Activated CD4-positive, alpha-beta T cell treated with anti-CD3 and anti-CD28 coated beads, Interleukin-2, amount 10 ng/mL, durations not matched to agents 24 days and 14 days (primary cell): ENCODE results near the gene NR5A2. TPM values are rescaled to one million over a fixed set of nuclear protein-coding genes. Genes with fewer than 3 reads are reported as not detected.

Experiments used
- DNase-seq: peaks from one replicate; pipeline ENCODE4 v3.0.0; 2022
- H3K27ac Mint-ChIP-seq: one replicate; pipeline ENCODE4 v1.8.0; 2022; ENCODE audit warnings: mild to moderate bottlenecking, mixed read lengths
- H3K27me3 Mint-ChIP-seq: one replicate; pipeline ENCODE4 v1.8.0; 2022; ENCODE audit warnings: mixed read lengths
- H3K36me3 Mint-ChIP-seq: one replicate; pipeline ENCODE4 v1.8.0; 2022; ENCODE audit warnings: low read depth, mild to moderate bottlenecking, mixed read lengths
- H3K4me1 Mint-ChIP-seq: one replicate; pipeline ENCODE4 v1.8.0; 2021; ENCODE audit warnings: mixed read lengths
- H3K4me3 Mint-ChIP-seq: one replicate; pipeline ENCODE4 v1.8.0; 2022; ENCODE audit warnings: mild to moderate bottlenecking, moderate library complexity, mixed read lengths
- H3K9me3 Mint-ChIP-seq: one replicate; pipeline ENCODE4 v1.8.0; 2021; ENCODE audit warnings: mixed read lengths
- intact Hi-C: fragments of 100-400 bp; cut with micrococcal nuclease; formaldehyde crosslinking; loops from one replicate; pipeline ENCODE4 v1.15.1; 2023
- total RNA-seq: library from RNA; stranded (reverse); gene quantifications from 2 replicates; pipeline ENCODE4 v1.2.3, GENCODE V29; 2022

NR5A2 gene
- total RNA-seq, 1 donor from 2014 or later = not detected

GRCh38 chr1:200206340-200206739 lies 178.8 kb downstream of the NR5A2 start:
- H3K27ac Mint-ChIP-seq = no peak overlapping the region
- peaks cover 8% of the 10 kb centered on the region for H3K27me3 Mint-ChIP-seq
- peaks cover 10% of the 10 kb centered on the region for H3K9me3 Mint-ChIP-seq
- no peak overlapping the region for H3K4me3 Mint-ChIP-seq
- peaks cover 3% of the 10 kb centered on the region for H3K4me1 Mint-ChIP-seq
- intact Hi-C loops = loop anchor here (2.0 kb wide), 1 partner anchor 54 kb away; no protein-coding TSS in a partner anchor
- H3K36me3 Mint-ChIP-seq = no peaks in the 10 kb centered on the region
- DNase-seq = no peak

- no peaks in the 10 kb centered on the region for H3K36me3 Mint-ChIP-seq
- H3K27me3 Mint-ChIP-seq = peaks cover 8% of the 10 kb centered on the region
- no peak overlapping the region for H3K27ac Mint-ChIP-seq
- peaks cover 10% of the 10 kb centered on the region for H3K9me3 Mint-ChIP-seq
- peaks cover 3% of the 10 kb centered on the region for H3K4me1 Mint-ChIP-seq
- H3K4me3 Mint-ChIP-seq = no peak overlapping the region
- DNase-seq = no peak
- intact Hi-C loops = loop anchor here (2.0 kb wide), 1 partner anchor 54 kb away; no protein-coding TSS in a partner anchor
Measured at GRCh38 chr1:200206761-200207160, 179.3 kb downstream of the NR5A2 start.

GRCh38 chr1:200207711-200208126 lies 180.2 kb downstream of the NR5A2 start:
- H3K27me3 Mint-ChIP-seq = peaks cover 8% of the 10 kb centered on the region
- intact Hi-C loops = loop anchor here (2.0 kb wide), 1 partner anchor 55 kb away; no protein-coding TSS in a partner anchor

GRCh38 chr1:200211157-200211556 lies 183.6 kb downstream of the NR5A2 start:
- Mint-ChIP-seq H3K4me3 (no peak overlapping the region), H3K4me1 (peaks cover 3% of the 10 kb centered on the region), H3K27me3 (peaks cover 6% of the 10 kb centered on the region), H3K27ac (no peak overlapping the region), H3K9me3 (peaks cover 8% of the 10 kb centered on the region), H3K36me3 (no peaks in the 10 kb centered on the region)
- no peak for DNase-seq
- intact Hi-C loops = no loop called here

More at GRCh38 chr1:200207711-200208126, 180.2 kb downstream of the NR5A2 start:
- peaks cover 10% of the 10 kb centered on the region for H3K9me3 Mint-ChIP-seq
- H3K27ac Mint-ChIP-seq = no peak overlapping the region
- no peak overlapping the region for H3K4me3 Mint-ChIP-seq
- no peaks in the 10 kb centered on the region for H3K36me3 Mint-ChIP-seq
- no peak for DNase-seq
- H3K4me1 Mint-ChIP-seq = peaks cover 3% of the 10 kb centered on the region

- no peak for DNase-seq
- intact Hi-C loops = no loop called here
- Mint-ChIP-seq H3K4me1 (peaks cover 8% of the 10 kb centered on the region), H3K27ac (no peak overlapping the region), H3K36me3 (no peaks in the 10 kb centered on the region), H3K27me3 (peaks cover 3% of the 10 kb centered on the region), H3K4me3 (no peak overlapping the region), H3K9me3 (peaks cover 5% of the 10 kb centered on the region)
Measured at GRCh38 chr1:200213392-200213791, 185.9 kb downstream of the NR5A2 start.

- H3K27me3 Mint-ChIP-seq = peaks cover 3% of the 10 kb centered on the region
- peaks cover 10% of the 10 kb centered on the region for H3K4me1 Mint-ChIP-seq
- DNase-seq = no peak
- intact Hi-C loops = no loop called here
- no peaks in the 10 kb centered on the region for H3K36me3 Mint-ChIP-seq
- H3K4me3 Mint-ChIP-seq = no peak overlapping the region
- no peak overlapping the region for H3K27ac Mint-ChIP-seq
- H3K9me3 Mint-ChIP-seq = peaks cover 5% of the 10 kb centered on the region
Measured at GRCh38 chr1:200213921-200214320, 186.4 kb downstream of the NR5A2 start.

GRCh38 chr1:200215350-200215749 lies 187.8 kb downstream of the NR5A2 start:
- Mint-ChIP-seq H3K27ac (no peak overlapping the region), H3K27me3 (peaks cover 3% of the 10 kb centered on the region), H3K4me1 (peaks cover 10% of the 10 kb centered on the region), H3K9me3 (peaks cover 5% of the 10 kb centered on the region), H3K36me3 (no peaks in the 10 kb centered on the region), H3K4me3 (no peak overlapping the region)
- DNase-seq = no peak
- intact Hi-C loops = no loop called here

GRCh38 chr1:200217703-200218102 lies 190.2 kb downstream of the NR5A2 start:
- H3K9me3 Mint-ChIP-seq = peaks cover 5% of the 10 kb centered on the region
- H3K27ac Mint-ChIP-seq = no peak overlapping the region
- H3K36me3 Mint-ChIP-seq = no peaks in the 10 kb centered on the region
- H3K4me1 Mint-ChIP-seq = peaks cover 14% of the 10 kb centered on the region
- DNase-seq = peak; percentile 64
- intact Hi-C loops = no loop called here
- H3K4me3 Mint-ChIP-seq = no peak overlapping the region
- H3K27me3 Mint-ChIP-seq = peaks cover 3% of the 10 kb centered on the region

- H3K27ac Mint-ChIP-seq = no peak overlapping the region
- H3K4me3 Mint-ChIP-seq = no peak overlapping the region
- intact Hi-C loops = no loop called here
- no peaks in the 10 kb centered on the region for H3K36me3 Mint-ChIP-seq
- peaks cover 29% of the 10 kb centered on the region for H3K4me1 Mint-ChIP-seq
- H3K9me3 Mint-ChIP-seq = no peaks in the 10 kb centered on the region
- DNase-seq = no peak
- H3K27me3 Mint-ChIP-seq = peaks cover 6% of the 10 kb centered on the region
Measured at GRCh38 chr1:200221614-200222282, 194.2 kb downstream of the NR5A2 start.

- Mint-ChIP-seq H3K4me3 (no peak overlapping the region), H3K9me3 (no peaks in the 10 kb centered on the region), H3K4me1 (peaks cover 24% of the 10 kb centered on the region), H3K27me3 (peaks cover 8% of the 10 kb centered on the region), H3K36me3 (no peaks in the 10 kb centered on the region), H3K27ac (no peak overlapping the region)
- peak; percentile 49 for DNase-seq
- intact Hi-C loops = no loop called here
Measured at GRCh38 chr1:200223207-200223606, 195.7 kb downstream of the NR5A2 start.

- H3K27me3 Mint-ChIP-seq = peaks cover 8% of the 10 kb centered on the region
- peaks cover 24% of the 10 kb centered on the region for H3K4me1 Mint-ChIP-seq
- no peaks in the 10 kb centered on the region for H3K36me3 Mint-ChIP-seq
- intact Hi-C loops = no loop called here
- DNase-seq = no peak
- no peak overlapping the region for H3K4me3 Mint-ChIP-seq
- no peak overlapping the region for H3K27ac Mint-ChIP-seq
- H3K9me3 Mint-ChIP-seq = no peaks in the 10 kb centered on the region
Measured at GRCh38 chr1:200223613-200224012, 196.1 kb downstream of the NR5A2 start.

GRCh38 chr1:200224315-200224714 lies 196.8 kb downstream of the NR5A2 start:
- Mint-ChIP-seq H3K27me3 (peaks cover 12% of the 10 kb centered on the region), H3K9me3 (no peaks in the 10 kb centered on the region), H3K4me1 (peaks cover 22% of the 10 kb centered on the region), H3K36me3 (no peaks in the 10 kb centered on the region), H3K4me3 (no peak overlapping the region), H3K27ac (no peak overlapping the region)
- intact Hi-C loops = no loop called here
- peak; percentile 23 for DNase-seq

GRCh38 chr1:200226268-200226968 lies 198.9 kb downstream of the NR5A2 start:
- peak overlapping the region; percentile 15 for H3K4me3 Mint-ChIP-seq
- intact Hi-C loops = no loop called here
- H3K27me3 Mint-ChIP-seq = peaks cover 19% of the 10 kb centered on the region
- peak overlapping the region; percentile 16 for H3K27ac Mint-ChIP-seq
- DNase-seq = peak; percentile 71
- no peaks in the 10 kb centered on the region for H3K36me3 Mint-ChIP-seq
- peaks cover 21% of the 10 kb centered on the region for H3K4me1 Mint-ChIP-seq
- no peaks in the 10 kb centered on the region for H3K9me3 Mint-ChIP-seq

GRCh38 chr1:200226969-200227303 lies 199.4 kb downstream of the NR5A2 start:
- intact Hi-C loops = no loop called here
- H3K4me3 Mint-ChIP-seq = no peak overlapping the region
- H3K9me3 Mint-ChIP-seq = no peaks in the 10 kb centered on the region
- DNase-seq = peak; percentile 42
- no peaks in the 10 kb centered on the region for H3K36me3 Mint-ChIP-seq
- H3K4me1 Mint-ChIP-seq = peaks cover 17% of the 10 kb centered on the region
- peak overlapping the region; percentile 16 for H3K27ac Mint-ChIP-seq
- peaks cover 20% of the 10 kb centered on the region for H3K27me3 Mint-ChIP-seq
